GM19025 (cell line): ENCODE results near the gene TM4SF5.

Source experiments
- ATAC-seq: cut with Tn5 transposase; IDR thresholded peaks from one replicate; pipeline ENCODE4 v1.9.1; 2021; ENCODE audit warnings: mild to moderate bottlenecking, low read depth, moderate library complexity; ENCODE audit not compliant: unreplicated experiment

TM4SF5 gene

GRCh38 chr17:4744999-4745969 is 26.4 kb upstream of the TM4SF5 start:
- ATAC-seq: no peak

DNA sequence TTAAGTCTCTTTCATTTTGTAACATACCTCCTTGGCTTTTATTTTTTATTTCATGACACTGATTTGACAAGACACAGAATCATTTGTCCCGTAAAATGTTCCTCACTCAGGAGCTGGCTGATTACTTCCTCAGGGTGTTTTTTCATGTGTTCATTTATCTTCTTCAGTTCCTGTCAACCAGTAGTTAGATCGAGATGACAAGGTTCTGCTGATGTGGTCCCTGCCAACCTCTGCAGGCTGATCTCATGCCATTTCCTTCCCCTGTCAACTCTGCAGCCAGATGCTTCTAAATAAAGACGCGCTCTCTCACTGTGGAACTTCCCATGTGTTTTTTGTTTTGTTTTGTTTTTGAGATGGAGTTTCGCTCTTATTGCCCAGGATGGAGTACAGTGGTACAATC is 23.8 kb upstream of the TM4SF5 start:
- no peak for ATAC-seq

DNA sequence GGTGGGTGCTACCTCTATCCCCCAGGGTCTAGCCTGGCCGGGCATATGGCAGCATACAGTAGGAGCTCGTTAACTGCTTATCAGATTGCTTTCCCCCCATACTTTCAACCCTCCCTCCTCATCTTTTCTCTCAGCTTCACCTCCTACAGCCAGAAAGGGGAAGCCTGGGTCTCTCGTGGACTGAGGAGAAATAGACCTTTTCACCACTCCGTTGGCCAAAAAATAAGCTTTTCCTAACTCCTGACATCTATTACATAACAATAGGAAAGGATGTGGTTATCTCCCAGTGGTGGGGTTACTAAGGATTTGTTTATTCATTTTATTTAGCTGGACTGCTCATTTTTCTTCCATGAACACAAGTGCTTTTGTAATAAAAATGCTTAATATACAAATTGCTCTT is 23.0 kb upstream of the TM4SF5 start:
- no peak for ATAC-seq

GRCh38 chr17:4750606-4751005 is 21.1 kb upstream of the TM4SF5 start:
- ATAC-seq: no peak

GRCh38 chr17:4751932-4752331 is 19.8 kb upstream of the TM4SF5 start:
- no peak for ATAC-seq

DNA sequence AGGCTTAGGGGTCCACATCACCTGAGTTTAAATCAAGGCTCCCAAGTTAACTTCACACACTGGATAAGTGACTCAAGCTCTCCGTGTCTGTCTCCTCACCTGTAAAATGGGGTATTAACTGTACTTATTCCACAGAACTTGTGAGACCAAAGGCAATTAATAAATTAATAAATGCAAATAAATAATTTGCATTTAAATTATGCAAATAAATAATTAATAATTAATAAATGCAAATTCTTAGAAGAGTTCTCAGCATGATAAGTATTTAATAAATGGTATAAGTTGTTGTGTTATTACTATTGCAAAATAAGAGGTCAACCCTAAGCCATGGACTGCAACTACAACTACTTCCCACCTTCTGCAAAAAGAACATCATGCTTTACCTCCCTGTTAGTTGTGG is 18.3 kb upstream of the TM4SF5 start:
- ATAC-seq: no peak

GRCh38 chr17:4759776-4760236 is 11.9 kb upstream of the TM4SF5 start:
- no peak for ATAC-seq

DNA sequence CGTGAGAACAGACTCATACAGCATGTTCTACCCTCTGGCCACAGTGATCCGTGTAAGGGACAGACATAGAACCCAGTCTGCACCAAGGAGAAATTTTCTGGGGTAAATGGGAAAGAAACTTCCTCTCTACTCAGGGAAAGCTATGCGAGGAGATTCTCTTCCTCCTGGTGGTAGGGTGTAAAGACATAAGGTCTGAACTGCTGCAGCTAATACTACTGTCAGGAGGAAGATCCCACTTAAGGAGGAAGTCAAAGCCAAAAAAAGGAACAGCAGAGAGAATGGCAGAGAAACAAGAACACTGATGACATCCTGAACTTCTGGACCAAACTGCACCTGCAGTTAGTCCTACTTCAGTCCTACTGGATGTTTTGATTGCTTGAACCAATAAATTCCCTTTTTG is 7.1 kb upstream of the TM4SF5 start:
- ATAC-seq: no peak

DNA sequence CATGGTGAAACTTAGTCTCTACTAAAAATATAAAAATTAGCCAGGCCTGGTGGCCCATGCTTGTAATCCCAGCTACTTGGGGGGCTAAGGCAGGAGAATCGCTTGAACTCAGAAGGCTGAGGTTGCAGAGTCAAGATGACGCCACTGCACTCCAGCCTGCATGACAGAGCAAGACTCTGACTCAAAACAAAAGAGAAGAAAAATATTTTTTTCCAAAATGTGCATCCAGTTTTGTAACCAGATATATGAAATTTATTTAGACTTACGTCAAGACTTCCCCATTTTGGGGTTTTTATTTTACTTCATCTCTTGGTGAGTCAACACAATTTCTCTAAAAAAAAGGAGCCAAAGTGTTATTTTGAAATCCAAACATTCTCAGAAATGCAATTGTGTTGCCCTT is 5.5 kb upstream of the TM4SF5 start:
- no peak for ATAC-seq

GRCh38 chr17:4766723-4767122 is 5.0 kb upstream of the TM4SF5 start:
- no peak for ATAC-seq

- no peak for ATAC-seq
Measured at GRCh38 chr17:4768298-4768697, 3.4 kb upstream of the TM4SF5 start.

GRCh38 chr17:4769628-4770027 is 2.1 kb upstream of the TM4SF5 start:
- ATAC-seq: no peak

DNA sequence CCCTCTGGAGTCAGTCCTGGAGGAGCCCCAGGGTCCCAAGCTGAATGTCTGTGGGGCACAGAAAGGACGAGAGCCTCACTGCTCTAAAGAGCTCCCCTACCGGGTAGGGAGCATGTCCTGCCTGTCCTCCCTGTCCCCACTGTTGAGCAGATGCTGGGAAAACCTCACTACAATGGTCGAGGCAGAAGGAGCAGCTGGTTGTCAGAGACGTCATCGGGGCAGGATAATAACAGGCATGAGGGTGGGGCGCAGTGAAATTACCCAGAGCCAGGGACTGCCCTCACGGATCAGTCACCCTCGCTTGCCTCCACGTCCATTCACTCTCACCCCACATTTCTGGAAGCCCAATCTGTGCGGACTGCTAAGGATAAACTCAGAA is 538 bp downstream of the TM4SF5 start:
- ATAC-seq: no peak

DNA sequence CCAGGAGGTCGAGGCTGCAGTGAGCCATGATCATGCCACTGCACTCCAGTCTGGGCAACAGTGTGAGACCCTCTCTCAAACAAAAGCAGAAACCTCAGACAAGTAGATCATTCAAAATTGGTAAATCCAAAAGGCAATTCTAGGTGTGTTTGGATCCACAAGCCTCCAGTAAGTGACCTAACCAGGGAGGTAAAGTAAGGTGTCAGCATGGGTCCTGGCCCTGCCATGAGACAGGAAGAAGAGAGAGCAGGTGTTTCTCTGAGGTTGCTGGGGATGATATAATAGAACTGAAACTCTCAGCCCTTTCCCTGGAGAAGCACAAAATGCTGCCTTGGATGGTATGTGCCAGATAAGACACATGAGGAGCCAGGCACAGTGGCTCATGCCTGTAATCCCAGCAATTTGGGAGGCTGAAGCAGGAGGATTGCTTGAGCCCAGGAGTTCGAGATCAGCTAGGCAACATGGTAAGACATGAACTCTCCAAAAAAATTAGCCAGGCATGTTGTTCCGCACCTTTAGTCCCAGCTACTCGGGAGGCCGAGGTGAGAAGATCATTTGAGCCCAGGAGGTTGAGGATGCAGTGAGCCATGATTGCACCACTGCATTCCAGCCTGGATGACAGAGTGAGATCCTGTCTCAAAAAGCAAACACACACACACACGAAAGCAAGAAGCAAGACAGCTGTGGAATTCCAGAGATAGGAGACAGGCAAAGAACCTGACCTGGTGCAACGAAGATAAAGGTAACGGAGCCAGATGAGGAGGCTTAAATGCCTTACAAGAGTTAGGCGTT is 6.5 kb downstream of the TM4SF5 start:
- no peak for ATAC-seq

DNA sequence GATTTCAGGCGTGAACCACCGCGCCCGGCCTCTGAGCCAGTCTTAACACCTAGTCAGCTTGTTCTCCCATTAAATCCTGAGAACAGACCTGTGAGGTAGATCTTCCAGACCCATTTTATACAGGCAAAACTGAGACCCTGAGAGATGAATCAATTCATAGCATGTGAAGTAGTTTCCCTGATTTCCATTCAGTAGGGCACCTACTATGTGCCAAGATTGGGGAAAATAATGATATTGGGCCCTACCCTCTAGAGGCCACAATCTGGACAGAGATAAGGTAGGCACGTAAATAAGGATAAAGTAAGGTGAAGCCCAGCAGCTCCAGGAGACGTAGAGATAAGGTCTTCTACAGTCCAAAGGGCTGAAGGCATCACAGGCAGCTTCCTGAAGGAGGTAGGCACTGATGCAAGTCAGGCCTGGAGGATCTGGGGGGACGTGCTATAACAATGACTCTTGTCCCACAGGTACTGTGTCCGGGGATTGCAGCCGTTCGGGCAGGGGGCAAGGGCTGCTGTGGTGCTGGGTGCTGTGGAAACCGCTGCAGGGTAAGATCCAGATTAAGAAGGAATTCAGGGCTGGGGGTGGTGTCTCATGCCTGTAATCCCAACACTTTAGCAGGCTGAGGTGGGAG is 8.8 kb downstream of the TM4SF5 start:
- ATAC-seq: no peak

GRCh38 chr17:4782652-4783051 is 11.0 kb downstream of the TM4SF5 start:
- ATAC-seq: no peak

DNA sequence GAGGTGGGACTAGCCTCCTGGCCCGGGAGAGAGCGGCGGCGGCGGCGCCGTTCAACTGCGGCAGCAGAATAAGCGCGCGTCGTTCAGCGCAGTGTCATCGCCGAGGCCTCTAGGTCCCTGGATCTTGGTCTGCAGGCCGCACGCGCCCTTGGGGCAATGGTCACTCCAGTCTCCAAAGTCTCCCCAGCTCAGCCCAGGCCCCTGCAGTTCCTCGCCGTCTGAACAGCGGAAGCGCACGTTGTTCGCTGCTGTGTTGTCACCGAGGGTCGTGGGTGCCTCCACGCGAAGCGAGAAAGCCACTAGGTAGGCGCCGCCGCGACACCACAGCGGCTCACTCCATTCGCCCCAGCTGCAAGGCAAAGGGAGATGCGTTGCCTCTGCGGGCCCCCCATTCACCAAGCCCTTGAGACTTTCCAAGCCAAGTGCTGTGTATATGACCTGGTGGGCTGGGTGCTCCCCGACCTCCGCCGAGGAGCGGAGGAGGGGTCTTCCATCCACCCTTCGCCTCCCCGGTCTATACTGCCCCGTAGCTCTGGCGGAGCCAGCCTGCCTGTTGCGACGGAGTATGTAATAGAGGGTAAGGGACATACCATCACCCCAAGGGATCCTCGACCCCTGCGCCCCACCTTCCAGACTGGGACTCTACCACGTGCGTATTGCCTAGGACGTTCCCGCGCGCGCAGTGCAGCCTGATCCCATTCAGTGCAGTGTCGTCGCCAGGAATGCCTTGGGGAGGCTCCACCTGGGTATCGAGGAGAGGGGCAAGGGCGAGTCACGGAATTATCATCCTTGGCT is 13.8 kb downstream of the TM4SF5 start:
- no peak for ATAC-seq

- ATAC-seq: no peak
Measured at GRCh38 chr17:4786106-4786511, 14.4 kb downstream of the TM4SF5 start, which contains the start of gene VMO1. TSS of gene VMO1 (minus strand) at chr17:4786364. CDS start at chr17:4786352, 12 bp downstream.

- ATAC-seq: no peak
Measured at GRCh38 chr17:4786516-4786915, 14.8 kb downstream of the TM4SF5 start.

- no peak for ATAC-seq
Measured at GRCh38 chr17:4788159-4788806, 16.6 kb downstream of the TM4SF5 start.
